NCI-H1417 (cell line): ENCODE measurements around the gene CTIF.
A peak's percentile ranks its signal among the peaks of the same experiment; 100 is the strongest.
"Not testable (repeated sequence)": the region's sequence is repeated elsewhere in the genome, so short reads cannot be mapped to it uniquely, and the experiment has no call there.

Experiments
- DNase-seq, 3 experiments: peaks; one replicate each; lab custom pipeline; 2025; lab: John Stamatoyannopoulos, UW

Gene CTIF

GRCh38 chr18:48643262-48643661, 104.4 kb downstream of the CTIF start:
- DNase-seq: no peak

DNA sequence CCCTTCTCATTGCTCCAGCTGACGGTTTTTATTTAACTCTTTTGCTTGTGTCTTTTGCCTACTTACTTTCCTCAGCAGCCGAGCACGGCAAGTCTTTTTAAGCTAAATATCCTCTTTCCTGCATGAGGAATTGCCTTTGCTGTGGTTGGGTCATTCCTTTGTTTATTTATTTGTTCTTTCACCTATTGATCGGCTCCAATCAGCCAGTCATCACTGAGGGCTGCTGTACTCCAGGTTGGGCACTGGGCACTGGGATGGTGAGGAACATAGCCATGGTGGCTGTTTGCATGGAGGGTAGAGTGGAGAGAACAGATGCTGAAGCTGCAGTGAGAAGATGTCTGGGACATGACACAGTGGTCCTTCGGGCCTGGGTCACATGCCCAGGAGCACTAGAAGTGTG, 105.2 kb downstream of the CTIF start:
- DNase-seq: no peak

DNA sequence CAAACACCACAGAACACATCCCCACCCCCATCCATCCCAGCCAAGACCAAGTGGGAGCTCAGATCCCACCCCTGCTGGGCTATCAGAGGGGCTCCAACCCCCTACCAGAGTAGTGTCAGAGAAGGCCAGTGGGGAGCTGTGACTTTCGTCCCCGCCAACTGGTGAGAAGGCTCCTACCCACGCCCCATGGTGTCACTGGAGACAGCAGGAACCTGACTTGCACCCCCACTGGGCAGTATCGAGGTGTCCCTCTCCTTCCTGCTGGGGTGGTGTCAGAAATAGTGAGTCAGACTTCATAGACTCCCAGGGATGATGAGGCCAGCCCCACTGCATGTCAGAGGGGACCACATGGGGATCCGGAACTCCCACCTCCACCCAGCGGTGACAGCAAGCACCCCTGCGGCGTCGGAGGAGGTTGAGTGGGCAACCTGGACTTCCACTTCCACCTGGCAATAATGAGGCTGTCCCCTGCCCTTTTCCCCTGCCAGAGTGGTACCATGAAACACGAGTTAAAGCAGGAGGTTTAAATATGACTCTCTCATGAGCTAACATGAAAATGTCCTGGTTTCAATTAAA, 106.7 kb downstream of the CTIF start:
- no peak for DNase-seq

DNA sequence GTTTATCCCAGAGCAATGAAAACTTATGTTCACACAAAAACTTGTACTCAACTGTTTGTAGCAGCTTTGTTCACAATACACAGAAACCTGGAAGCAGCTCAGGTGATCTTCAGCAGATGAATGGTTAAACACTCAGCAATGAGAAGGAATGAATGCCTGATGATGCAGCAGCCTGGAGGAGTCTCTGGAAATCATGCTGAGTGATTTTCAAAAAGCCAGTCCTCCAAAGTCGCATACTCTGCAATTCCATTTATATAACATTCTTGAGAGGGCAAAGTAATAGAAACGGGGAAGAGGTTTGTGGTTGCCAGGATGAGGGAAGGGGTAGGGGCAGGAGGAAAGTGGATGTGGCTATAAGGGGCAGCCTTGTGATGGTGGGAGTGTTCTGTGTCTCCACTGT, 108.1 kb downstream of the CTIF start:
- DNase-seq: no peak

- DNase-seq: peak in 2 of 3 experiments; percentile 29 to 55
Observed at GRCh38 chr18:48649231-48649630, 110.4 kb downstream of the CTIF start.

GRCh38 chr18:48654591-48654990, 115.8 kb downstream of the CTIF start:
- DNase-seq: not testable (repeated sequence)

GRCh38 chr18:48655508-48655907, 116.7 kb downstream of the CTIF start:
- no peak for DNase-seq

GRCh38 chr18:48656176-48656575, 117.3 kb downstream of the CTIF start:
- no peak for DNase-seq

- DNase-seq: peak in 2 of 3 experiments; percentile 46 to 77
Observed at GRCh38 chr18:48656582-48656981, 117.8 kb downstream of the CTIF start.

DNA sequence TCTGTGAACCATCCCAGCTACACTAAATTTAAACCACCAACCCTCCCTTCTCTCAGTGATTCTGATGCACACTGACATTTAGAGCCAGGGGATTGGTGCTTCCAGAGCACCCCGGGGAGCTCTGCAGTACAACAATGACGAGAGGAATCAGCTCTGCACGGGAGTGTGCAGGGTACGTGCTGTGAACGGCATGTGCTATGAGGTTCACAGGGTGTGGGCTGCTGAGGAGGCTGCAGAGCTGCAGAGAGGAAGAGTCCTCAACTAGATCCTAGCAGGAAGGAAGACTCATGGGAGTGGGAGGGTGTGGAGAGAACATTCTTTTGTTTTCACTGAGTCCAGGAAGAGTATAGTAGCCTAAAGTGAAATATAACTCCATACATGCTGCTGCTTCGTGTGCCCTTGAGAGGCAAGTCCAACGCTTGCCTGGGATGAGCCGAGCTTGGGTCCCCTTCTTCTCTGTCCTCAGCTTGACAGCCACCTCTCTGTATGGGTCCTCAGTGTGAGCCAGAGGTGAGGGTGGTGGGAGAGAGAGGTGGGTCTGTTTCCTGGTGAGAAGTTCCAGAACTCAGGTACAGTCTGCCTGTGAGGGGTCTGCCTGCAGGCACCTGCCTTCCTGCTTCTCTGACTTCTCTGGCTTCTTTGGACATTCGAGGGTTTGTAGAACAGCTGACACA, 118.8 kb downstream of the CTIF start:
- DNase-seq: peak in 1 of 3 experiments; percentile 17

GRCh38 chr18:48658721-48659120, 119.9 kb downstream of the CTIF start:
- no peak for DNase-seq

DNA sequence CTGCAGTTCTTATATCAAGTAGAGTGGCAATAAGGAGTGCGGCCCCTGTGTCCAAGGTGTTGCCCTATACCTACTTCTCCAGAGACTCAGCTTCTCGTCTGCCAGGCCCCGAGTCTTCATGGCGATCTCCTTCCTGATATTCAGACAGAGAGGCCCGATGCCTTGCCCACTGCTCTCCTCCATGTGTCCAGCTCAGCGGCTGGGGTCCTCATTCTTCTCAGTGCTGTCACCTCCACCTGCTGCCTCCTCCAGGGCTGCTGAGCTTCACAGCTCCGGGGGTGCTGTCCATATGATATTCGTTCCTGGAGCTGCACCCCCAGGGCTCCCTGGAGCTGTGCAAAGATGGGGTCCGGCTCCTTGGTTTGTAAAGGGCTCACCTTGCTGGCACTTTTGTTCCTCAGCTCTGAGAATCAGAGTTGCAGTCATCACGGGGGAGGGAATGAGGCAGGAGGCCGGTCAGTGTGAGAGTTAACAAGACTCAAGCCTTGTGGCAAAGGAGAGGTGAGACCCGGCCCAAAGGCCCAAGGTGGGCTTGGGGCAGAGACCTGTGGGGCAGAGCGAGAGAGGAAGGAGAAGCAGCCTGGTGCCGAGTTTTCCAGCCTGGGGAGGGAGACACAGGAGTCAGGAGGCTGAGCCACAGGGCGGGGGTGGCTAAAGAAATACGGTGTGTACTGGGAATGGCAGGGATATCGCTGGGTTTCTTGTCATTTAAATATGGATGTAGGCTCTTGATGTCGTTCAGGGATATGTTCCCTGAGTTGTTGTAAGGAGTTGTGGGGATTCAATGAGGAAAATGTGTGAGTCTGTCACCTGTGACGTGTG, 120.6 kb downstream of the CTIF start:
- no peak for DNase-seq

DNA sequence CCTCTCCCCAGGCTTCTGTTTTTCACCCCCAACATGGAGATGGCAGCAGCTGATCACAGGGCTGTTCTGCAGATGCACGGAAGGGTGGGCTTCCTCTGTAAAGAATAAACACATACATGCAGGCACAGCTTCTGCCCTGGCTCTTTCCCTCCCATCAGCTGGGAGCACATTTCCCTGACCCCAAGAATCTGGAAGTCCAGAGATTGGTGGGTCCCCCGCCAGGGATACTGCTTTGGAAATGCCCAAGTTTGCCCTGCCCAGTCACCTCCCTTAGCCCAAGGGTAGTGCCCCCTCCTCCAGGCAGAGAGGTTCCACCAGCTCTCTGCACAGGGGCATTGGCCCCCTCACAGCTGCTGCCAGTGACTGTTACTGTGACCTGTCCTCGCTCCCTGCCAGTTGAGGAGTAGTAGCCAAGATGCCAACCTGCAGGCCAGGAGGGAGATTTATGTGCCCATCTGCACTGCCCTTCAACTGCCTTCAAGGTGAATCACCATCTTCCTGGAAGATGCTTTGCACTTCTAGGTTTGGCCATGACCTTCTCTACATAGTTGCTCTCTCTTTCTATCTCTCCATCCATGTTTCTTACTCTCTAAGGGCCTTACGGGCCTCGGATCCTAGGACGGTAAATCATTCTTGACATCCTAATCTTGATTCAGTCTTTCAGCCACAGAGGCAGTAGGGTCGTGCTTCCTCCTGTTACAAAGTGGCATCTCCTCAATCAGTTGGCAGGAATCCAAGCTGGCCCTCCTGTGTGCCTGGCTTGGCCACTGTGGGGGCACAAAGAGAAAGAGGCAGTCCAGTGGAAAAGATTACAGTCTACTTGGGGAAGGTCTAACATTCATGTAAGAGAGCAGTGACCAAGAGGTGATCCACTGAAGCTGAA, 121.8 kb downstream of the CTIF start:
- DNase-seq: peak in 2 of 3 experiments; percentile 34 to 62

- DNase-seq: no peak
Observed at GRCh38 chr18:48661421-48661820, 122.6 kb downstream of the CTIF start.

GRCh38 chr18:48662011-48662661, 123.3 kb downstream of the CTIF start:
- DNase-seq: no peak

GRCh38 chr18:48663096-48663930, 124.5 kb downstream of the CTIF start:
- DNase-seq: no peak

DNA sequence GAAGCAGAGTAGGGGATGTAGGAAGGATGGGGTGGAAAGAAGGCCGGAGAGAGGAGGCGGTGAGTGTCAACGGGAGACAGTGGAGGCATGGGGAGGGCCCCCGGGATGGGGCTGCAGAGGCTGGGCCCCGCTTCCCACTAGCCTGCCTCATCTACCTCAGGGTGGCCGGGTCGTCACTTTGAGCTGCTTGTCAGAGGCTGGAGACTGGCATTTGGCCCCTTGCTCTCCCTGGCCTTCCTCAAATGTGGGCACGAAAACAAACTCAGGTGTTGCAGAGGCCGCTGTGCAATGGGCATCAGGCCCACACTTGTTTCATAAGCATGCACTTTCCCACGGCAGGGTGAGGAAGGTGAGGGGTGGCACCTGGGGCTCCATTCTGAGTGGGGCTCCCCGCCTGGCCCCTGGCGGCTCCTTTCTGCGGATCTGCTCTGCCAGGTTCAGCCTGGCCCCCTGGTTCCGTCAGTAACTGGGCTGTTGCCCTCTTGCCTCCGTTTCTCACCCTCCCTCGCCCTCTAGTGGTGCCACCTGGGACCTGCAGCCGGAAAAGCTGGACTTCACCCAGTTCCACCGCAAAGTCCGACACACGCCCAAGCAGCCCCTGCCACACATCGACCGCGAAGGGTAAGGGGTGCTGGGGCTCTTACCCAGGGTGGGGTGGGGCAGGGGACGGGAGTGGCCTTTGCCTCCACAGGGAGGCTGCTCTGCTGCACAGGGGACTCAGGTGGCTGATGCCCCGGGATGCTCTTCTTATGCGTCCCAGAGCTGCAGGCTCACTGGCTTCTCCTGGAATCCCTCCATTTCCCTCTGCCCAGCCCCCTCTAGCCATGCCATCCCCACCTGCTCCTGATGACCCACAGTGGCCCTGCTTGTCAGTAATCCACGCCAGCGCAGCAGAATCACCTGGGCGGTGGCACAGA, 125.4 kb downstream of the CTIF start:
- DNase-seq: peak; percentile 12 to 69 (median 51)

GRCh38 chr18:48665654-48666053, 126.8 kb downstream of the CTIF start:
- no peak for DNase-seq

DNA sequence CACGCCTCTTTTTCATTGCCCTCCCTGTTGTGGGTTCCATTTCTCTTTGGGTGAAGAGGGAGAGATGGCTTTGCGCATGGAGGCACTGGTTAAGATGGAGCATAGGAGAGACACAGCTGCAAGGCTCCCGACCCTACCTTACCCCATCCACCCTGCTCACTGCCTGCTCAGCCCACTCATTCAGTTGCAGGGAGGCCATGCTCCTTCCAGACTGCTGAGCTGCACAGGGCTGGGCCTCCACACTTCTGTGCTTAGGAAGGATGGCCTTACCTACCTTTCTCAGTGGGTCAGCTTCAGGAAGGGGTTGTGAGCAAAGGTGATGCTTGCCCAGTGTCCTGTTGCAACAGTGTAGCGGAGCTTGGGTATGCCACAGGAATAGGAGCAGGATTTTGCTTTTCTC, 127.8 kb downstream of the CTIF start:
- no peak for DNase-seq
